Measurements from ENCODE around the gene PAWR.
A peak's percentile ranks its signal among the peaks of the same experiment; 100 is the strongest.
"Not testable (repeated sequence)": the region's sequence is repeated elsewhere in the genome, so short reads cannot be mapped to it uniquely, and the experiment has no call there.

The PAWR gene

GRCh38 chr12:79687711-79688260 is 3.0 kb downstream of the PAWR start:
- peak overlapping the region; percentile 86 for H3K4me2 ChIP-seq (ENCODE audit: low read length)
- H3K4me1 ChIP-seq (ENCODE audit: control insufficient read depth, low read length), result peaks cover 57% of the 10 kb centered on the region
- no peaks in the 10 kb centered on the region for H3K9me3 ChIP-seq (ENCODE audit: control insufficient read depth, insufficient read depth, low read length)
- peak overlapping the region; percentile 94 for H3K4me3 ChIP-seq (ENCODE audit: low read length)
- H3K79me2 ChIP-seq (ENCODE audit: control insufficient read depth, low read length), result peaks cover 76% of the 10 kb centered on the region
- H4K20me1 ChIP-seq (ENCODE audit: control insufficient read depth, insufficient read depth, low read depth, low read length), result peaks cover 18% of the 10 kb centered on the region
- no peaks in the 10 kb centered on the region for H3K9me2 ChIP-seq (replicated peaks; ENCODE audit: control insufficient read depth, low read length)
- peaks cover 7% of the 10 kb centered on the region; the same call in 1 of the 2 replicates for H3K27me3 ChIP-seq (ENCODE audit: control insufficient read depth, low read length)
- 0 out of 2 replicates have a peak, but pooled peaks cover 5% of the 10 kb centered on the region for H3F3A ChIP-seq (ENCODE audit: control insufficient read depth, insufficient read depth)
- H3K36me3 ChIP-seq (ENCODE audit: control insufficient read depth, low read length), result peaks cover 36% of the 10 kb centered on the region
- TF ChIP-seq CTCF (IDR thresholded peaks at IDR 0.05; ENCODE audit: low read depth, low read length, poor library complexity, severe bottlenecking) (no peak), EZH2phosphoT487 (IDR thresholded peaks at IDR 0.05; ENCODE audit: borderline replicate concordance, low read length) (no peak)
- peak overlapping the region; percentile 77; the same call in 1 of the 2 replicates for H3K27ac ChIP-seq (ENCODE audit: low read depth, low read length)

GRCh38 chr12:79686171-79686570 is 4.6 kb downstream of the PAWR start:
- peaks cover 28% of the 10 kb centered on the region for H4K20me1 ChIP-seq (ENCODE audit: control insufficient read depth, insufficient read depth, low read depth, low read length)
- H3K4me1 ChIP-seq (ENCODE audit: control insufficient read depth, low read length), result peaks cover 65% of the 10 kb centered on the region
- no peaks in the 10 kb centered on the region for H3K9me2 ChIP-seq (replicated peaks; ENCODE audit: control insufficient read depth, low read length)
- H3K9me3 ChIP-seq (ENCODE audit: control insufficient read depth, insufficient read depth, low read length), result no peaks in the 10 kb centered on the region
- no peaks in the 10 kb centered on the region for H3K27me3 ChIP-seq (ENCODE audit: control insufficient read depth, low read length)
- H3K79me2 ChIP-seq (ENCODE audit: control insufficient read depth, low read length), result peaks cover 92% of the 10 kb centered on the region
- no peak overlapping the region for H3K27ac ChIP-seq (ENCODE audit: low read depth, low read length)
- H3K4me2 ChIP-seq (ENCODE audit: low read length), result peak overlapping the region; percentile 86
- H3K4me3 ChIP-seq (ENCODE audit: low read length), result peak overlapping the region; percentile 94
- H3K36me3 ChIP-seq (ENCODE audit: control insufficient read depth, low read length), result peaks cover 41% of the 10 kb centered on the region
- H3F3A ChIP-seq (ENCODE audit: control insufficient read depth, insufficient read depth), result 0 out of 2 replicates have a peak, but pooled peaks cover 5% of the 10 kb centered on the region
- no peak for TF ChIP-seq CTCF (IDR thresholded peaks at IDR 0.05; ENCODE audit: low read depth, low read length, poor library complexity, severe bottlenecking)
- no peak for TF ChIP-seq EZH2phosphoT487 (IDR thresholded peaks at IDR 0.05; ENCODE audit: borderline replicate concordance, low read length)

GRCh38 chr12:79685068-79685467 is 5.7 kb downstream of the PAWR start:
- no peaks in the 10 kb centered on the region for H3K9me2 ChIP-seq (replicated peaks; ENCODE audit: control insufficient read depth, low read length)
- peaks cover 35% of the 10 kb centered on the region for H4K20me1 ChIP-seq (ENCODE audit: control insufficient read depth, insufficient read depth, low read depth, low read length)
- H3K9me3 ChIP-seq (ENCODE audit: control insufficient read depth, insufficient read depth, low read length), result no peaks in the 10 kb centered on the region
- H3K79me2 ChIP-seq (ENCODE audit: control insufficient read depth, low read length), result peaks cover 100% of the 10 kb centered on the region
- H3K27me3 ChIP-seq (ENCODE audit: control insufficient read depth, low read length), result no peaks in the 10 kb centered on the region
- peaks cover 49% of the 10 kb centered on the region for H3K36me3 ChIP-seq (ENCODE audit: control insufficient read depth, low read length)
- peak overlapping the region; percentile 15; the same call in 1 of the 2 replicates for H3K4me2 ChIP-seq (ENCODE audit: low read length)
- H3F3A ChIP-seq (ENCODE audit: control insufficient read depth, insufficient read depth), result 0 out of 2 replicates have a peak, but pooled peaks cover 5% of the 10 kb centered on the region
- TF ChIP-seq EZH2phosphoT487 (IDR thresholded peaks at IDR 0.05; ENCODE audit: borderline replicate concordance, low read length), result no peak
- no peak for TF ChIP-seq CTCF (IDR thresholded peaks at IDR 0.05; ENCODE audit: low read depth, low read length, poor library complexity, severe bottlenecking)
- peaks cover 76% of the 10 kb centered on the region for H3K4me1 ChIP-seq (ENCODE audit: control insufficient read depth, low read length)
- no peak overlapping the region for H3K27ac ChIP-seq (ENCODE audit: low read depth, low read length)
- no peak overlapping the region for H3K4me3 ChIP-seq (ENCODE audit: low read length)

- Histone ChIP-seq H4K20me1 (ENCODE audit: control insufficient read depth, insufficient read depth, low read depth, low read length) (peaks cover 40% of the 10 kb centered on the region), H3K4me2 (ENCODE audit: low read length) (0 out of 2 replicates have a peak overlapping the region, but pooled peaks have one; percentile 8), H3K4me1 (ENCODE audit: control insufficient read depth, low read length) (peaks cover 76% of the 10 kb centered on the region), H3K79me2 (ENCODE audit: control insufficient read depth, low read length) (peaks cover 100% of the 10 kb centered on the region), H3K36me3 (ENCODE audit: control insufficient read depth, low read length) (peaks cover 48% of the 10 kb centered on the region)
- H3K4me3 ChIP-seq (ENCODE audit: low read length); H3K27ac ChIP-seq (ENCODE audit: low read depth, low read length); H3F3A ChIP-seq (ENCODE audit: control insufficient read depth, insufficient read depth); H3K27me3 ChIP-seq (ENCODE audit: control insufficient read depth, low read length); H3K9me3 ChIP-seq (ENCODE audit: control insufficient read depth, insufficient read depth, low read length); H3K9me2 ChIP-seq (replicated peaks; ENCODE audit: control insufficient read depth, low read length): not testable (repeated sequence)
These were observed 6.4 kb downstream of the PAWR start for GRCh38 chr12:79684338-79684737.

Data from DOHH2 (cell line).